ENCODE measurements around the gene RNF224. TPM values are rescaled to one million over a fixed set of nuclear protein-coding genes. Genes with fewer than 3 reads are reported as not detected.

The RNF224 gene
- total and polyA plus RNA-seq, 10 of the 15 experiments (the other 5 are each of a cell fraction or from before 2014, with no cell fraction given), result not detected

DNA sequence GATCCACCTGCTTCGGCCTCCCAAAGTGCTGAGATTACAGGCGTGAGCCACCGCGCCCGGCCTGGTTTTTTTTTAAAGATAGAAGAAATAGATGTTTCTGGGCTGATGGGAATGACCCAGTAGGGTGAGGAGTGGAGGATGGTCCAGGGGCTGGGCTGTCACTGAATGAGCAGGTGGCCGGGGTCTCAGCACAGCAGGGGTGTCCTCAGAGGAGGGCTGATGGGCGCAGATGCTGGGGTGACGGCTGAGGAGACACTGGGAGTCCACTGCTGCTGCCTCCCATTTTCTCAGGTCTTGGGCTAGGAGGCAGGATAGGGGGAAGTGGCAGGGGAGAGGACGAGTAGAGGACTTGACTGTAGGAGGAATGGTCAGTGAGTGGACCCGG lies 47.9 kb downstream of the RNF224 start:
- ChIA-PET POLR2A (interaction anchor here (1.6 kb wide), 1 partner anchor 125 kb away, joined by 4 read pairs; no protein-coding TSS in a partner anchor), SMC1A (ENCODE audit: uncharacterized antibody, unreplicated experiment) (interaction anchor here (1.0 kb wide), 1 partner anchor 11 kb away, joined by 3 read pairs; no protein-coding TSS in a partner anchor), CTCF (no interaction called here), RAD21 (ENCODE audit: unreplicated experiment) (interaction anchor here (0.7 kb wide), 1 partner anchor 38 kb away, joined by 3 read pairs; no protein-coding TSS in a partner anchor)
- intact Hi-C loops (cut with micrococcal nuclease; ENCODE audit: unreplicated experiment) (no loop called here), in situ Hi-C loops (cut with MboI) (no loop called here)
- H3K79me2 ChIP-seq (ENCODE audit: control insufficient read depth, insufficient read depth, low read length), result peaks cover 19% of the 10 kb centered on the region
- ATAC-seq (no peak), FAIRE-seq (no peak), DNase-seq (ENCODE audit: low read depth, low spot score) (no peak)
- no peak overlapping the region for H3K9ac ChIP-seq (ENCODE audit: control insufficient read depth, insufficient read depth, low read length)
- no peak overlapping the region for H3K4me3 ChIP-seq
- H3K4me2 ChIP-seq (ENCODE audit: control insufficient read depth, insufficient read depth), result no peak overlapping the region
- no peaks in the 10 kb centered on the region for H3K27me3 ChIP-seq (replicated peaks in 1 of 2; ENCODE audit: control insufficient read depth in 2 of 2, insufficient read depth in 2 of 2, low read length in 1 of 2)
- no TSS peak for BruUV-seq (replicated peaks)
- H2AFZ ChIP-seq (ENCODE audit: control insufficient read depth, low read depth, low read length), result no peak overlapping the region
- H3K4me1 ChIP-seq (ENCODE audit: control insufficient read depth, insufficient read depth, low read length), result peaks cover 36% of the 10 kb centered on the region
- 81% methylated on average over 10 of the region's 10 CpGs for WGBS (ENCODE audit: insufficient coverage, insufficient replicate concordance, low lambda C conversion rate, missing lambda C conversion rate)
- peaks cover 4% of the 10 kb centered on the region in 2 experiments; a peak in 3 of 4 replicates for H3K36me3 ChIP-seq (ENCODE audit: control insufficient read depth in 2 of 2, insufficient read depth in 2 of 2, low read length in 1 of 2)
- TF ChIP-seq RB1 (IDR thresholded peaks at IDR 0.05; ENCODE audit: borderline replicate concordance), result no peak
- no peaks in the 10 kb centered on the region for H4K20me1 ChIP-seq (ENCODE audit: control insufficient read depth, insufficient read depth)
- no peak overlapping the region for H3K27ac ChIP-seq (ENCODE audit: control insufficient read depth, insufficient read depth)
- no peaks in the 10 kb centered on the region for H3K9me3 ChIP-seq (replicated peaks; ENCODE audit: control insufficient read depth, insufficient read depth, low read length)

DNA sequence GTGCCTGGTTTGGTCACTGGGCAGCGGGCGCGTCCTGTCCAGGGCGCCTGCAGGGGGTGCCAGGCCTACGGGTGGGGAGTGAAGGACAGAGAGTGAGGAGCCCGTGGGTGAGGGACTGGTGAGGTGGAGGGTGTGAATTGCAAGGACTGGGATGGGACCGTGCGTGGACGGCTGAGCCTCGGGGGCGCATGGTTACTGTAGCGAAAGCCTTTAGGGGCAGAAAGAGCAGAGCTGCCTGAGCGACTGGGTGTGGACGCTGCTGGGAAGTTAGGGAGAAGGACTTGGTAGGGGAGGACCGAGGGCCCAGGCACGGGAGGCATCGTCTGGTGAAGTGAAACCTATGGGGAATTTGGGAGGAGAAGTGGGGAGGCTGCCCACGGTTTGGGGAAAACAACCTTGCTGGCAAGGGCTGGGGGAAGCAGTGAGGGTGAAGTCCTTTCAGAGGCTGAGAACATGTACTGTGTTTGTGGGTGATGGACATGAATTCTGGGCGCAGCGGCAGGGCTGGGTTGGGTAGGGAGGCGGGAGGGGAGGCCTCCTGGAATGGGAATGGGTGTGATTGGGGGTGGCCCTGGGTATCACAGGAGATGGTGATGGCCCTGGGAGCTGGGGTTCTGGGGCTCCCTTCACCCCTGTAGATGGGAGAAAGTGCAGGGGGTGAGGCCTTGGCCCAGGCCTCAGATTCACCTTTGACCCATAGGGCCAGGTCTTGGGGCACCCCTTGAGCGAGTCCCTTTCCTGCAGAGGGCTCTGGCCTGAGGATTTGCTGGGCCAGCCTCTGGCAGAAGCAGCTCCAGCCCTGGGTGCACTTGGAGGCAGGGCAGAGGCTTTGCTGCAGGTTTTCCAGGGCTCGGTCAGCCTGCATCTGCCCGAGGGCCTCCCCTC lies 48.5 kb downstream of the RNF224 start:
- SMC1A ChIA-PET (ENCODE audit: uncharacterized antibody, unreplicated experiment), result interaction anchor here (1.0 kb wide), 1 partner anchor 11 kb away, joined by 3 read pairs; no protein-coding TSS in a partner anchor
- DNase-seq (ENCODE audit: low read depth, low spot score), result no peak
- TF ChIP-seq ZNF384 (IDR thresholded peaks at IDR 0.05; ENCODE audit: borderline replicate concordance, low read depth, low read length), result no peak
- TF ChIP-seq RFX5 (IDR thresholded peaks at IDR 0.05; ENCODE audit: low read depth, low read length), result no peak
- TF ChIP-seq CHD1 (IDR thresholded peaks at IDR 0.05; ENCODE audit: low read depth, low read length), result no peak
- TF ChIP-seq, protein P1, sequence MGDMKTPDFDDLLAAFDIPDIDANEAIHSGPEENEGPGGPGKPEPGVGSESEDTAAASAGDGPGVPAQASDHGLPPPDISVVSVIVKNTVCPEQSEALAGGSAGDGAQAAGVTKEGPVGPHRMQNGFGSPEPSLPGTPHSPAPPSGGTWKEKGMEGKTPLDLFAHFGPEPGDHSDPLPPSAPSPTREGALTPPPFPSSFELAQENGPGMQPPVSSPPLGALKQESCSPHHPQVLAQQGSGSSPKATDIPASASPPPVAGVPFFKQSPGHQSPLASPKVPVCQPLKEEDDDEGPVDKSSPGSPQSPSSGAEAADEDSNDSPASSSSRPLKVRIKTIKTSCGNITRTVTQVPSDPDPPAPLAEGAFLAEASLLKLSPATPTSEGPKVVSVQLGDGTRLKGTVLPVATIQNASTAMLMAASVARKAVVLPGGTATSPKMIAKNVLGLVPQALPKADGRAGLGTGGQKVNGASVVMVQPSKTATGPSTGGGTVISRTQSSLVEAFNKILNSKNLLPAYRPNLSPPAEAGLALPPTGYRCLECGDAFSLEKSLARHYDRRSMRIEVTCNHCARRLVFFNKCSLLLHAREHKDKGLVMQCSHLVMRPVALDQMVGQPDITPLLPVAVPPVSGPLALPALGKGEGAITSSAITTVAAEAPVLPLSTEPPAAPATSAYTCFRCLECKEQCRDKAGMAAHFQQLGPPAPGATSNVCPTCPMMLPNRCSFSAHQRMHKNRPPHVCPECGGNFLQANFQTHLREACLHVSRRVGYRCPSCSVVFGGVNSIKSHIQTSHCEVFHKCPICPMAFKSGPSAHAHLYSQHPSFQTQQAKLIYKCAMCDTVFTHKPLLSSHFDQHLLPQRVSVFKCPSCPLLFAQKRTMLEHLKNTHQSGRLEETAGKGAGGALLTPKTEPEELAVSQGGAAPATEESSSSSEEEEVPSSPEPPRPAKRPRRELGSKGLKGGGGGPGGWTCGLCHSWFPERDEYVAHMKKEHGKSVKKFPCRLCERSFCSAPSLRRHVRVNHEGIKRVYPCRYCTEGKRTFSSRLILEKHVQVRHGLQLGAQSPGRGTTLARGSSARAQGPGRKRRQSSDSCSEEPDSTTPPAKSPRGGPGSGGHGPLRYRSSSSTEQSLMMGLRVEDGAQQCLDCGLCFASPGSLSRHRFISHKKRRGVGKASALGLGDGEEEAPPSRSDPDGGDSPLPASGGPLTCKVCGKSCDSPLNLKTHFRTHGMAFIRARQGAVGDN (IDR thresholded peaks at IDR 0.05), result no peak
- no peak for TF ChIP-seq KDM1A (IDR thresholded peaks at IDR 0.05; ENCODE audit: borderline replicate concordance)
- no peak for TF ChIP-seq SMC3 (IDR thresholded peaks at IDR 0.05; ENCODE audit: borderline replicate concordance, low read length)
- no peak for TF ChIP-seq HDAC2 (IDR thresholded peaks at IDR 0.05)
- no peak for TF ChIP-seq SIN3A (IDR thresholded peaks at IDR 0.05; ENCODE audit: low read depth, low read length)
- TF ChIP-seq KLF5 (IDR thresholded peaks at IDR 0.05; ENCODE audit: partially characterized antibody), result no peak

More for the DNA sequence above, 48.5 kb downstream of the RNF224 start:
- Histone ChIP-seq H3K27ac (ENCODE audit: control insufficient read depth, insufficient read depth) (no peak overlapping the region; the same call in 1 of the 2 replicates), H3K4me1 (ENCODE audit: control insufficient read depth, insufficient read depth, low read length) (peaks cover 36% of the 10 kb centered on the region), H4K20me1 (ENCODE audit: control insufficient read depth, insufficient read depth) (no peaks in the 10 kb centered on the region), H3K36me3 (ENCODE audit: control insufficient read depth in 2 of 2, insufficient read depth in 2 of 2, low read length in 1 of 2) (peaks cover 1 to 3% of the 10 kb centered on the region in 2 experiments; a peak in 3 of 4 replicates), H3K79me2 (ENCODE audit: control insufficient read depth, insufficient read depth, low read length) (peaks cover 19% of the 10 kb centered on the region), H3K9ac (ENCODE audit: control insufficient read depth, insufficient read depth, low read length) (no peak overlapping the region), H3K27me3 (replicated peaks in 1 of 2; ENCODE audit: control insufficient read depth in 2 of 2, insufficient read depth in 2 of 2, low read length in 1 of 2) (no peaks in the 10 kb centered on the region), H2AFZ (ENCODE audit: control insufficient read depth, low read depth, low read length) (no peak overlapping the region), H3K4me3 (no peak overlapping the region), H3K4me2 (ENCODE audit: control insufficient read depth, insufficient read depth) (no peak overlapping the region; the same call in 1 of the 2 replicates), H3K9me3 (replicated peaks; ENCODE audit: control insufficient read depth, insufficient read depth, low read length) (no peaks in the 10 kb centered on the region)
- CTCF ChIA-PET, result interaction anchor here (0.9 to 1.4 kb wide), 5 partner anchors 20 to 246 kb away, joined by 3 to 5 read pairs (median 3); partner anchors contain the start of genes EXD3 and NOXA1
- intact Hi-C loops (cut with micrococcal nuclease; ENCODE audit: unreplicated experiment) (no loop called here), in situ Hi-C loops (cut with MboI) (no loop called here)
- POLR2A ChIA-PET, result interaction anchor here (2.5 kb wide), 1 partner anchor 35 kb away, joined by 14 read pairs; the partner anchor contains the start of gene TUBB4B
- no peak for ATAC-seq
- no TSS peak for BruUV-seq (replicated peaks)
- no peak for FAIRE-seq
- RAD21 ChIA-PET (ENCODE audit: unreplicated experiment), result interaction anchor here (1.4 kb wide), 1 partner anchor 26 kb away, joined by 3 read pairs; the partner anchor contains the start of gene NRARP
- WGBS (ENCODE audit: insufficient coverage, insufficient replicate concordance, low lambda C conversion rate, missing lambda C conversion rate), result 68% methylated on average over 24 of the region's 24 CpGs

All from GM12878 (cell line).